ENCODE data around the gene MFSD1.

The MFSD1 gene

GRCh38 chr3:158775426-158776410, 26.1 kb upstream of the MFSD1 start:
- no peak for TF ChIP-seq CTCF (IDR thresholded peaks at IDR 0.05; ENCODE audit: control insufficient read depth, extremely low read depth, insufficient read depth)
- DNase-seq (ENCODE audit: low read depth): no peak
- H3K4me3 ChIP-seq (ENCODE audit: low read depth, low read length): no peak overlapping the region

GRCh38 chr3:158776531-158776930, 25.3 kb upstream of the MFSD1 start:
- no peak for TF ChIP-seq CTCF (IDR thresholded peaks at IDR 0.05; ENCODE audit: control insufficient read depth, extremely low read depth, insufficient read depth)
- DNase-seq (ENCODE audit: low read depth): no peak
- no peak overlapping the region for H3K4me3 ChIP-seq (ENCODE audit: low read depth, low read length)

GRCh38 chr3:158777161-158777873, 24.5 kb upstream of the MFSD1 start:
- TF ChIP-seq CTCF (IDR thresholded peaks at IDR 0.05; ENCODE audit: control insufficient read depth, extremely low read depth, insufficient read depth): no peak
- DNase-seq (ENCODE audit: low read depth): no peak
- no peak overlapping the region for H3K4me3 ChIP-seq (ENCODE audit: low read depth, low read length)

- TF ChIP-seq CTCF (IDR thresholded peaks at IDR 0.05; ENCODE audit: control insufficient read depth, extremely low read depth, insufficient read depth): no peak
- no peak for DNase-seq (ENCODE audit: low read depth)
- no peak overlapping the region for H3K4me3 ChIP-seq (ENCODE audit: low read depth, low read length)
These were observed 21.1 kb upstream of the MFSD1 start for GRCh38 chr3:158780766-158781165.

- 0 out of 2 replicates have a peak, but pooled peaks have one; percentile 3 for TF ChIP-seq CTCF (IDR thresholded peaks at IDR 0.05; ENCODE audit: control insufficient read depth, extremely low read depth, insufficient read depth)
- no peak overlapping the region for H3K4me3 ChIP-seq (ENCODE audit: low read depth, low read length)
- DNase-seq (ENCODE audit: low read depth): no peak
These were observed 20.7 kb upstream of the MFSD1 start for GRCh38 chr3:158781191-158781590.

DNA sequence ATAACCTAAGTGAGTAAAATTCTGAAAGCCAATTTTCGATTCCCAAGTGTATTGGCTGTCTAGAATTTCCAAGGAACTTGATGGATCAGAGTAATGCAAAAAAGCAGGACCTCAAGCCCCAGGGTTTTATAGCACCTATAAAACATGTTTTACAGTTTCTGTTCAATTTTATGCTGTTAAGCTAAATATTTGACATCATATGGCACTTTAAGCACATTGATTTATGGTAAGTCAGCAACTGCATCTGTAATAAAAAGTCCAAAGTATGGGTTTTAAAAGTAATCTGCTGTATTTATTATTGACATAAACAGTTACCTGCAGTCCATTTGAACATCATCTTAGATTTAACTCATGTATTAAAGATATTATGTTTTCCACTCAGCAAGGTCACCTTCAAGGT, 20.0 kb upstream of the MFSD1 start:
- DNase-seq (ENCODE audit: low read depth): no peak
- no peak overlapping the region for H3K4me3 ChIP-seq (ENCODE audit: low read depth, low read length)

More for the DNA sequence above, 20.0 kb upstream of the MFSD1 start:
- no peak for TF ChIP-seq CTCF (IDR thresholded peaks at IDR 0.05; ENCODE audit: control insufficient read depth, extremely low read depth, insufficient read depth)
